Measurements from ENCODE around the gene STAT5B. TPM values are rescaled to one million over a fixed set of nuclear protein-coding genes. Genes with fewer than 3 reads are reported as not detected.

STAT5B gene
- total and polyA plus RNA-seq, 2 of the 13 experiments (the other 11 are each of a cell fraction or from before 2014, with no cell fraction given), result 21.0 to 42.8 TPM

DNA sequence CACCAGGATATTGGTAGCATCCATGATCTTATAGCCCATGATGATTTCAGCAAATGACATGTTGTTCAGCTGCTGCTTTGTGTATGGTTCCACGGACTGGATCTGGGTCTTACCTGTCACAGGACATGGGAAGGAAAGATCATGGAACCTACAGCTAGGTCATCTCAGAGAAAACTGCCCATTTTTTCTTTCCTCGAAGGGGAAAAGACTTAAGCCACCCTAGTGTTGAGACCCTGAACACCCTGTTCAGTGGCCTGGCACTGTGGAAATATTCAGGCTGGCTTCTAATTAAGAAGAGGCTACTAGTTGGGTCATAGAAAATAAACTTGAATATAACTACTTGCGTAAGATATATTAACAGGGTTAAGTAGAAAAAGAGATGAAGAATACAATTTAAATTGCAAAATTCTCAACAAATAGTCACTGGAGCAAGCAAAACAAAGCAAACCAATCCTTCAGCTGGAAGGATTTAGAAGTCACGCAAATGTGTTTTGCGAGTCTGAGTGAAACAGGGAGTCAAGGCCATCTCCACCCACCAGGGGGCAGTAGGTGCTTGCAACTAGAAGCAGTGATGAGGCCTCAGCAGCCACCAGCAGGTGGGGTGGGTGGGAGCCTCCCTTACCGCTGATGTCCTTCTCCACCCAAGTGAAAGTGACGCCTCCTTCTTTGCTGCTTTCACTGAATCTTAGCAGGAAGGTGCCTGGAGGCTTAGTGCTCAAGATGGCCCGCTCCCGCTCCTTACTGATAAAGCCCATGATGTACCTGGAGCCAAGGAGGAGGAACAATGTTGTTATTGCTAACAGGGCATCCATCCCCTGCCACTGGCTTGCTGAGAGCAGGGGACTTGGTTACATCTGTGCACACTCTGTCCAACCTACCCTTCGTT lies 46.4 kb upstream of the STAT5B start (continued):
- TF ChIP-seq SIN3B (IDR thresholded peaks at IDR 0.05; ENCODE audit: low read length) (peak; percentile 64; the same call in 1 of the 2 replicates), ZNF232 (CRISPR knock-in tag; IDR thresholded peaks at IDR 0.05; ENCODE audit: borderline replicate concordance) (0 out of 2 replicates have a peak, but pooled peaks have one; percentile 67), YEATS4 (CRISPR knock-in tag; IDR thresholded peaks at IDR 0.05; ENCODE audit: borderline replicate concordance) (no peak), NKX3-1 (CRISPR knock-in tag; IDR thresholded peaks at IDR 0.05) (no peak), ZBTB7B (CRISPR knock-in tag; IDR thresholded peaks at IDR 0.05) (peak; percentile 61; the same call in 1 of the 2 replicates), ZNF788 (CRISPR knock-in tag; IDR thresholded peaks at IDR 0.05; ENCODE audit: borderline replicate concordance) (peak; percentile 68; the same call in 1 of the 2 replicates), GATAD1 (CRISPR knock-in tag; IDR thresholded peaks at IDR 0.05) (peak; percentile 72; the same call in 1 of the 2 replicates), PLRG1 (conservative IDR thresholded peaks at IDR 0.05) (no peak), ZNF549 (CRISPR knock-in tag; IDR thresholded peaks at IDR 0.05) (no peak), MAZ (IDR thresholded peaks at IDR 0.05; ENCODE audit: borderline replicate concordance, low read depth, low read length) (no peak), MAZ (CRISPR knock-in tag; IDR thresholded peaks at IDR 0.05; ENCODE audit: low read depth) (peak; percentile 60; the same call in 1 of the 2 replicates), ZSCAN9 (CRISPR knock-in tag; IDR thresholded peaks at IDR 0.05; ENCODE audit: borderline replicate concordance) (peak; percentile 88; the same call in 1 of the 2 replicates)
- TF ChIP-seq, protein P1, sequence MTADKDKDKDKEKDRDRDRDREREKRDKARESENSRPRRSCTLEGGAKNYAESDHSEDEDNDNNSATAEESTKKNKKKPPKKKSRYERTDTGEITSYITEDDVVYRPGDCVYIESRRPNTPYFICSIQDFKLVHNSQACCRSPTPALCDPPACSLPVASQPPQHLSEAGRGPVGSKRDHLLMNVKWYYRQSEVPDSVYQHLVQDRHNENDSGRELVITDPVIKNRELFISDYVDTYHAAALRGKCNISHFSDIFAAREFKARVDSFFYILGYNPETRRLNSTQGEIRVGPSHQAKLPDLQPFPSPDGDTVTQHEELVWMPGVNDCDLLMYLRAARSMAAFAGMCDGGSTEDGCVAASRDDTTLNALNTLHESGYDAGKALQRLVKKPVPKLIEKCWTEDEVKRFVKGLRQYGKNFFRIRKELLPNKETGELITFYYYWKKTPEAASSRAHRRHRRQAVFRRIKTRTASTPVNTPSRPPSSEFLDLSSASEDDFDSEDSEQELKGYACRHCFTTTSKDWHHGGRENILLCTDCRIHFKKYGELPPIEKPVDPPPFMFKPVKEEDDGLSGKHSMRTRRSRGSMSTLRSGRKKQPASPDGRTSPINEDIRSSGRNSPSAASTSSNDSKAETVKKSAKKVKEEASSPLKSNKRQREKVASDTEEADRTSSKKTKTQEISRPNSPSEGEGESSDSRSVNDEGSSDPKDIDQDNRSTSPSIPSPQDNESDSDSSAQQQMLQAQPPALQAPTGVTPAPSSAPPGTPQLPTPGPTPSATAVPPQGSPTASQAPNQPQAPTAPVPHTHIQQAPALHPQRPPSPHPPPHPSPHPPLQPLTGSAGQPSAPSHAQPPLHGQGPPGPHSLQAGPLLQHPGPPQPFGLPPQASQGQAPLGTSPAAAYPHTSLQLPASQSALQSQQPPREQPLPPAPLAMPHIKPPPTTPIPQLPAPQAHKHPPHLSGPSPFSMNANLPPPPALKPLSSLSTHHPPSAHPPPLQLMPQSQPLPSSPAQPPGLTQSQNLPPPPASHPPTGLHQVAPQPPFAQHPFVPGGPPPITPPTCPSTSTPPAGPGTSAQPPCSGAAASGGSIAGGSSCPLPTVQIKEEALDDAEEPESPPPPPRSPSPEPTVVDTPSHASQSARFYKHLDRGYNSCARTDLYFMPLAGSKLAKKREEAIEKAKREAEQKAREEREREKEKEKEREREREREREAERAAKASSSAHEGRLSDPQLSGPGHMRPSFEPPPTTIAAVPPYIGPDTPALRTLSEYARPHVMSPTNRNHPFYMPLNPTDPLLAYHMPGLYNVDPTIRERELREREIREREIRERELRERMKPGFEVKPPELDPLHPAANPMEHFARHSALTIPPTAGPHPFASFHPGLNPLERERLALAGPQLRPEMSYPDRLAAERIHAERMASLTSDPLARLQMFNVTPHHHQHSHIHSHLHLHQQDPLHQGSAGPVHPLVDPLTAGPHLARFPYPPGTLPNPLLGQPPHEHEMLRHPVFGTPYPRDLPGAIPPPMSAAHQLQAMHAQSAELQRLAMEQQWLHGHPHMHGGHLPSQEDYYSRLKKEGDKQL (CRISPR knock-in tag; IDR thresholded peaks at IDR 0.05; ENCODE audit: low read depth), result 0 out of 2 replicates have a peak, but pooled peaks have one; percentile 30
- TF ChIP-seq, protein P2, sequence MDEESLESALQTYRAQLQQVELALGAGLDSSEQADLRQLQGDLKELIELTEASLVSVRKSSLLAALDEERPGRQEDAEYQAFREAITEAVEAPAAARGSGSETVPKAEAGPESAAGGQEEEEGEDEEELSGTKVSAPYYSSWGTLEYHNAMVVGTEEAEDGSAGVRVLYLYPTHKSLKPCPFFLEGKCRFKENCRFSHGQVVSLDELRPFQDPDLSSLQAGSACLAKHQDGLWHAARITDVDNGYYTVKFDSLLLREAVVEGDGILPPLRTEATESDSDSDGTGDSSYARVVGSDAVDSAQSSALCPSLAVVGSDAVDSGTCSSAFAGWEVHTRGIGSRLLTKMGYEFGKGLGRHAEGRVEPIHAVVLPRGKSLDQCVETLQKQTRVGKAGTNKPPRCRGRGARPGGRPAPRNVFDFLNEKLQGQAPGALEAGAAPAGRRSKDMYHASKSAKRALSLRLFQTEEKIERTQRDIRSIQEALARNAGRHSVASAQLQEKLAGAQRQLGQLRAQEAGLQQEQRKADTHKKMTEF (CRISPR knock-in tag; IDR thresholded peaks at IDR 0.05), result peak; percentile 61
- TF ChIP-seq, protein P3, sequence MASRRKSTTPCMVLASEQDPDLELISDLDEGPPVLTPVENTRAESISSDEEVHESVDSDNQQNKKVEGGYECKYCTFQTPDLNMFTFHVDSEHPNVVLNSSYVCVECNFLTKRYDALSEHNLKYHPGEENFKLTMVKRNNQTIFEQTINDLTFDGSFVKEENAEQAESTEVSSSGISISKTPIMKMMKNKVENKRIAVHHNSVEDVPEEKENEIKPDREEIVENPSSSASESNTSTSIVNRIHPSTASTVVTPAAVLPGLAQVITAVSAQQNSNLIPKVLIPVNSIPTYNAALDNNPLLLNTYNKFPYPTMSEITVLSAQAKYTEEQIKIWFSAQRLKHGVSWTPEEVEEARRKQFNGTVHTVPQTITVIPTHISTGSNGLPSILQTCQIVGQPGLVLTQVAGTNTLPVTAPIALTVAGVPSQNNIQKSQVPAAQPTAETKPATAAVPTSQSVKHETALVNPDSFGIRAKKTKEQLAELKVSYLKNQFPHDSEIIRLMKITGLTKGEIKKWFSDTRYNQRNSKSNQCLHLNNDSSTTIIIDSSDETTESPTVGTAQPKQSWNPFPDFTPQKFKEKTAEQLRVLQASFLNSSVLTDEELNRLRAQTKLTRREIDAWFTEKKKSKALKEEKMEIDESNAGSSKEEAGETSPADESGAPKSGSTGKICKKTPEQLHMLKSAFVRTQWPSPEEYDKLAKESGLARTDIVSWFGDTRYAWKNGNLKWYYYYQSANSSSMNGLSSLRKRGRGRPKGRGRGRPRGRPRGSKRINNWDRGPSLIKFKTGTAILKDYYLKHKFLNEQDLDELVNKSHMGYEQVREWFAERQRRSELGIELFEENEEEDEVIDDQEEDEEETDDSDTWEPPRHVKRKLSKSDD (CRISPR knock-in tag; IDR thresholded peaks at IDR 0.05; ENCODE audit: low read depth), result peak; percentile 67; the same call in 1 of the 2 replicates
- TF ChIP-seq, protein P4, sequence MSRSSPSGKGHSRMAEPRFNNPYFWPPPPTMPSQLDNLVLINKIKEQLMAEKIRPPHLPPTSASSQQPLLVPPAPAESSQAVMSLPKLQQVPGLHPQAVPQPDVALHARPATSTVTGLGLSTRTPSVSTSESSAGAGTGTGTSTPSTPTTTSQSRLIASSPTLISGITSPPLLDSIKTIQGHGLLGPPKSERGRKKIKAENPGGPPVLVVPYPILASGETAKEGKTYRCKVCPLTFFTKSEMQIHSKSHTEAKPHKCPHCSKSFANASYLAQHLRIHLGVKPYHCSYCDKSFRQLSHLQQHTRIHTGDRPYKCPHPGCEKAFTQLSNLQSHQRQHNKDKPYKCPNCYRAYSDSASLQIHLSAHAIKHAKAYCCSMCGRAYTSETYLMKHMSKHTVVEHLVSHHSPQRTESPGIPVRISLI (CRISPR knock-in tag; IDR thresholded peaks at IDR 0.05; ENCODE audit: borderline replicate concordance), result peak; percentile 53; the same call in 1 of the 2 replicates
- TF ChIP-seq, protein P5, sequence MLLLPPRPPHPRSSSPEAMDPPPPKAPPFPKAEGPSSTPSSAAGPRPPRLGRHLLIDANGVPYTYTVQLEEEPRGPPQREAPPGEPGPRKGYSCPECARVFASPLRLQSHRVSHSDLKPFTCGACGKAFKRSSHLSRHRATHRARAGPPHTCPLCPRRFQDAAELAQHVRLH (CRISPR knock-in tag; IDR thresholded peaks at IDR 0.05; ENCODE audit: borderline replicate concordance, low read depth), result peak; percentile 97
